ENCODE measurements around the gene ALK.

ALK gene

DNA sequence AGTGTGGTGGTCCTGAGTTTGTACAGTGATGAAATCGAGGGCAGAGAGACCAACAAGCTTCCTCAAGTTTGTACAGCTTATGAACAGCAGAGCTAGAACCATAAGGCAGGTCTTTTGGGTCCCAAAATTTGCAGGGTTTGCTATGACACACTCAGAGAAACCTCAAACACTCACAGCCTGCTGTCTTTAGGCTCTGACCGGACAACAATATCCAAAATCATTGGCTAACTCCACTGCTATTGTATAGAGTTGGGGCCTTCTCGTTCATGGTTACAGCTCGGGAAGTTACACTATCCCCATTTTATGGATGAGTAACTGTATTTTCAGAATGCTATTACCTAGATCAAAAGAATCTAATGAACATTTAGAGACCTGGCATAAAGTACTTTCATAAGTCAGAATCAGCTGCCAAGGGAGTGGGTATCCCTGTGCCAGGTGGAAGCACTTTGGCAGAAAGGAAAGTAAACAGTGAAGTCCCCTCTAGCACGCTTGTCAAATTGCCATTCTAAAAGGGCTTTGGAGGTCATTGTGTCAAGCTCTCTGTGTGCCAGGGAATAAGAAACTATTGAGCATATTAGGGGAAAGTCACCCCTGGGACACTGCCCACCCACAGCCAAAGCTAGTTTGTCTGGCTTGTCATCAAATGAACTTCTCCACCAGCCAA lies 331.8 kb downstream of the ALK start:
- in situ Hi-C loops (cut with HindIII; ENCODE audit: low sequenced_read_pairs): no loop called here

- in situ Hi-C loops (cut with HindIII; ENCODE audit: low sequenced_read_pairs): no loop called here
These were observed 333.8 kb downstream of the ALK start for GRCh38 chr2:29587402-29588190.

GRCh38 chr2:29586919-29587318 lies 334.5 kb downstream of the ALK start:
- in situ Hi-C loops (cut with HindIII; ENCODE audit: low sequenced_read_pairs): no loop called here

GRCh38 chr2:29583548-29584156 lies 337.7 kb downstream of the ALK start:
- in situ Hi-C loops (cut with HindIII; ENCODE audit: low sequenced_read_pairs): no loop called here

DNA sequence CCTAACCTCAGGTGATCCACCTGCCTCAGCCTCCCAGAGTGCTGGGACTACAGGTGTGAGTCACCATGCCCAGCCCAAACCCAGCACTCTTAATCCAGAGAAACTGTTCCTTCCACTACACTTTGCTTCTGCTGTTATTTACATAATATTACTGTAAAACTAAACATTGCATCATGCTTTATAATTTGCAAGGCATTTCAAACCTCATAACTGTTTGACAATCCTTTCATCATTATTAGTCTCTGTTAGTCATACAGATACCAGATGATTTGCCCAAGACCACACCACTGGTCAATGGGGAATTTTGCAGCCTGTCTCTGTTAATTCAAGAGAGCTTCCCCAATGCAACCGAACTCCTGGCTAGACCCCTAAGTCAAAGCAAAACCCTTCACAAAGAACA lies 338.3 kb downstream of the ALK start:
- in situ Hi-C loops (cut with HindIII; ENCODE audit: low sequenced_read_pairs): no loop called here

GRCh38 chr2:29582062-29582461 lies 339.3 kb downstream of the ALK start:
- in situ Hi-C loops (cut with HindIII; ENCODE audit: low sequenced_read_pairs): no loop called here

- in situ Hi-C loops (cut with HindIII; ENCODE audit: low sequenced_read_pairs): no loop called here
These were observed 341.2 kb downstream of the ALK start for GRCh38 chr2:29580223-29580622.

DNA sequence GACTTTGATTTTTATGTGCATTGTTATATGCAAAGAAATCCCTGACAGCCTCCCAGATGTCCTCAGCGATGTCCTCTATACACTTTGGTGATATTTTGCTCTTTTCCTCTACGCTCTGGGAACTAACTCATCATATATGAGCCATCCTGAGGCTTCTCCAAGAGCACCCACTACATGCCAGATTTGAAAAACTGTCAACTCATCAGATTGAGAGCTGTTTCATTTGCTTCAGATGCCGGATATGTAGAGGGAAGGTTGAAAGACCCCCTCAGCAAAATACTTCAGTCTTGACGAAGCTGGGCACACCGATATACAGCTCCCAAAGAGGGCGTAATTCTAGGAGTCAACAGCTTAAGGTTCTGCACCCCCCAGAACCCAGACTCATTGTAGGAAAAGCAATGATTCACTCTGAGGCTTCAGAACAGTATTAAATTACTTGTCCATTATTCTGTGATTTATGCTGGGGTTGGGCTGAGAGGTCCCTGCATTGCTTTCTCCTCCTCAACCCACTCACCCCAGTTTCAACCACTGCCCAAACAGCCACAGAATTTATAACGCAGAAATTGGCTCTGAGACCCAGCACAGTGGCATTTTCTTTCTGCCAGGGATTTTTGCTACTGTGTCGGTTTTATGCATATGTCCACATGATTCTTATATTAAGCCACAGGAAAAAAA lies 341.8 kb downstream of the ALK start:
- in situ Hi-C loops (cut with HindIII; ENCODE audit: low sequenced_read_pairs): no loop called here

DNA sequence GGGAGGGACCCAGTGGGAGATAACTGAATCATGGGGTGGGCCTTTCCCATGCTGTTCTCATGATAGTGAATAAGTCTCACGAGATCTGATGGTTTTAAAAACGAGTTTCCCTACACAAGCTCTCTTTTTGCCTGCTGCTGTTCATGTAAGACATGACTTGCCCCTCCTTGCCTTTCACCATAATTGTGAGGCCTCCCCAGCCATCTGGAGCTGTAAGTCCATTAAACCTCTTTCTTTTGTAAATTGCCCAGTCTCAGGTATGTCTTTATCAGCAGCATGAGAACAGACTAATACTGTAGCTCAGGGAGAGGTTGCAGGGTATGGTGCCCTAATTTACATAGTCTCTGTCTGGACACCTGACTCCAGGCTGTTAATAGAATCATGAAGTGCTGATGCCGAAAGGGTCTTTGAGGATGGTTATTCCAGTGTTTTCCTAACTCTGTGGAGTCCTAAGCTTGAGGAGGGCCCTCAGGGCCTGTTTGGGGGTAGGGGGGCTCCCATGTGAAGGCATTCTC lies 343.2 kb downstream of the ALK start:
- in situ Hi-C loops (cut with HindIII; ENCODE audit: low sequenced_read_pairs): no loop called here

GRCh38 chr2:29576231-29576630 lies 345.2 kb downstream of the ALK start:
- in situ Hi-C loops (cut with HindIII; ENCODE audit: low sequenced_read_pairs): no loop called here

GRCh38 chr2:29575370-29575890 lies 346.0 kb downstream of the ALK start:
- in situ Hi-C loops (cut with HindIII; ENCODE audit: low sequenced_read_pairs): no loop called here

DNA sequence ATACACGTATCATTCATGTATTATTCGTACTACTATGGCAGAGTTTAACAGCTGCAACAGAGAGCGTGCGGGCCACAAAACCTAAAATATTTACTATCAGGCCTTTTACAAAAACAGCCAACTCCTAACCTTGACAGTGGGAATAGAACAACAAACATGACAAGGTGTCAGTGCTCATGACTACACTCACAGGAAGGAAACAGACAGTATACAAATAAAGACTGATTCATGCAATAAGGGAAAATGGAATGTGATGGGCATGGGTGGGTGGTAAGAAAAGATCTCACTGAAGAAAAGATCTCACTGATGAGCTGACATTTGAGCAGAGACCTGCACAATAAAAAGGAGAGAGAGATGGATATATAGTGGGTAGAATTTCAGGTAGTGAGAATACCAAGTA lies 347.8 kb downstream of the ALK start:
- in situ Hi-C loops (cut with HindIII; ENCODE audit: low sequenced_read_pairs): no loop called here

GRCh38 chr2:29573147-29573546 lies 348.2 kb downstream of the ALK start:
- in situ Hi-C loops (cut with HindIII; ENCODE audit: low sequenced_read_pairs): no loop called here

DNA sequence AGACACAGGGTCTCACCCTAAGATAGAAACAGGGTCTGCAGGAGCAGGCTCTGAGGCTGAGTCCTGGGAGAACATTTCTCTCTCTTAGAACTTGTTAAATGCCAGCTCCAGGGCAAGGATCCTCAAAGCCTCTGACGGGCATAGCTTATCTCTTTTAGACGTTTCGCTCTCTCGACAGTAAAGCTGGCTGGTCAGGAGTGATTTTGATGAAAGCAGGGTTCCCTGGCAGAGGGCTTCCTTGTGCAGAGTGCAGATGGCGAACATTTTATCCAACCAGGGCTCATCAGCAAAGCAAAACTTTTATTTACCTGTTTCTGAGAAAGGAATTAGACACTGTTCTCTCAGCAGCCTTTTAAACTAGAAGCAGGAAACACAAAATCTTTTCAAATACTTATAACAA lies 350.8 kb downstream of the ALK start:
- in situ Hi-C loops (cut with HindIII; ENCODE audit: low sequenced_read_pairs): no loop called here

DNA sequence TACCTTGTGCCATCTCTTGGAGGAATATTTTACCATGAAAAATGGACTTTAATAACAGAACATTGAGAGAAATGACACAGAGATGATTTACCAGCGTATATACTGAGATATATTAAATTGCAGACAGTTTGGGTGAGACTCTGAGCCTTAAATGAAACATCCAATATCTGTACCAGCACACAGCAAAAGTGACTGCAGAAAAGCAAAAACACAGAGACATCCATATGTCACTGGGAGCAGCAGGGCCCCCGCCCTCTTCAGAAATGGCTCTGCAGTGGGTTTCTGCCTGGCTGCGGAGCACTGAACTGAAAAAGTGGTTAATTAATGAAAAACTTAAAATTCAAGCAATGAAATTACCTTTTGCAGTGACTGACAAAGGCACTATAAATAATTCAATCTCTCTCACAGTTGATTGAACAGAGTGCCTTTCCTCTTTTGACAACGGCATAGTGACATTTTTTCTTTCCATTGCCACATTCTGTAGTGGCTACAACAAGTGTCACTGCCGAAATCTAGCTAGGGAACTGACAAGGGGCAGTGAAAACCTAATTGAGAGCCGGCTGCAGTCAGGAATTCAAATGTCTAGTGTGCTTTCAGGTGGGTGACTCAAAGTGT lies 353.4 kb downstream of the ALK start:
- in situ Hi-C loops (cut with HindIII; ENCODE audit: low sequenced_read_pairs): no loop called here

DNA sequence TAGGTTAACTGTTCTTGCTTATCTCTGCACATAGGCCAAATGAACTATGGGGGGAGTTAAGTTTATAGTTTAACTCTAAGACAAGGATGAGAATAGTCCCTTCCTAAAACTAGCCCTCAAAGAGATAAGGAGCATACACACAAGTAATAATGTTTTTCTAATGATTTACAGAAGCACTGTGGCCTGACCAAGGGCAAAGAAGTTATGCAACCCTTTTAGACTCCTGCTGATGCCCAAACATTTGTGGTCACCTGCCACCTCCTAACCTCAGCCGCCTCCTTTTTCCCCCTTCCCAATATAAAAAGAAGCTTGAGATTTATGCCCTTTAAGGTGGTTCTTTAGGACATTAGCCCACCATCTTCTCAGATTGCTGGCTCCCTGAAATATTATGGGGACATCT lies 357.7 kb downstream of the ALK start:
- in situ Hi-C loops (cut with HindIII; ENCODE audit: low sequenced_read_pairs): no loop called here

GRCh38 chr2:29562896-29563295 lies 358.5 kb downstream of the ALK start:
- in situ Hi-C loops (cut with HindIII; ENCODE audit: low sequenced_read_pairs): no loop called here

- in situ Hi-C loops (cut with HindIII; ENCODE audit: low sequenced_read_pairs): no loop called here
These were observed 359.1 kb downstream of the ALK start for GRCh38 chr2:29562319-29562718.

- in situ Hi-C loops (cut with HindIII; ENCODE audit: low sequenced_read_pairs): no loop called here
These were observed 359.8 kb downstream of the ALK start for GRCh38 chr2:29561628-29562027.

DNA sequence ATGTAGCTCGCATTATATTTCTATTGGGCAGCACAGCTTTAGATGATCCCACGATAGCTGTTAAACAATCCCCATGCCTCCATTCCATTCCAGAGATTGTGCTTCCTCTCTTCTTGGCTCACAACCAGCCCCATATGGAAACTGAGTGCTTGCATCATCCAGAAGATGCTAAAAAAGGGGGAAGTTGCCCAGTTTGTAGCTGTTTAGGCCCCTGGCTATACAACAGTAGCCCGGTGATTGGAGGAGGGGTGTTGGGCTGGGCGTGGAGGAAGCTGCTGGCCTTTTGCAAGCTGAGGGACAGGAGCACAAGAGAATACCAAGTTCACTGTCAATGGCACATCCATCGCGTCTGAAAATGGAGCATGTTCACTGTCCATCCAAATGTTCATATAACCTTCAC lies 360.2 kb downstream of the ALK start:
- in situ Hi-C loops (cut with HindIII; ENCODE audit: low sequenced_read_pairs): no loop called here

DNA sequence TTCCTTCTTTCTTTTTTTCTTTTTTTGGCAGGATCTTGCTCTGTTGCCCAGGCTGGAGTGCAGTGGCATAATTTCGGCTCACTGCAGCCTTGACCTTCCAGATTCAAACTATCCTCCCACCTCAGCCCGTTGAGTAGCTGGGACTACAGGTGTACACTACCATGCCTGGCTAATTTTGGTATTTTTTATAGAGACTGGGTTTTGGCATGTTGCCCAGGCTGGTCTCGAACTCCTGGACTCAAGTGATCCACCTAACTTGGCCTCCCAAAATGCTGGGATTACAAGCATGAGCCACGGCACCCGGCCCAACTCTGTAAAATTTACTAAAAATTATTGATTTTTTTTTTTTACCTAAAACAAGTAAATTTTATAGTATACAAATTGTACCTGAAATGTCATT lies 360.8 kb downstream of the ALK start:
- in situ Hi-C loops (cut with HindIII; ENCODE audit: low sequenced_read_pairs): no loop called here
